Measurements from ENCODE around the gene FAM151A.

DNA sequence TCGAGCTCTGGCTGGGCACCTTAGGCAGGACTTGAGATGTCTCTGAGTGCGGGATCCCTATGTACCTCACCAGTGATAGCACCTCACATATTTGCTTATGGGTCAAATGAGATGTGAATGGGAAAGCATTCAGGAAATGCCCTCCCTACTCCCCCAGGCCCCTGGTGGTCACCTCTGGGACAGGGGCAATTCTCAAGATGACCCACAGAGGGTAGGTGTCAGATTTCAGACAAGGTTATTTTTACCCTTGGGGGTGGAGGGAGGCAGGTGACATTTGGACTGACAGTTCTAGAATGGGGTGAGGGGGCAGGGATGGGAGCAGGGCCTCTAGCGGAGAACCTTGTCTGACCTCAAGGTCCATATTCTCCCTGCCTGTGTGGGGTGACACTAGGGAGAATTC lies 48.2 kb downstream of the FAM151A start:
- TF ChIP-seq, protein P1, sequence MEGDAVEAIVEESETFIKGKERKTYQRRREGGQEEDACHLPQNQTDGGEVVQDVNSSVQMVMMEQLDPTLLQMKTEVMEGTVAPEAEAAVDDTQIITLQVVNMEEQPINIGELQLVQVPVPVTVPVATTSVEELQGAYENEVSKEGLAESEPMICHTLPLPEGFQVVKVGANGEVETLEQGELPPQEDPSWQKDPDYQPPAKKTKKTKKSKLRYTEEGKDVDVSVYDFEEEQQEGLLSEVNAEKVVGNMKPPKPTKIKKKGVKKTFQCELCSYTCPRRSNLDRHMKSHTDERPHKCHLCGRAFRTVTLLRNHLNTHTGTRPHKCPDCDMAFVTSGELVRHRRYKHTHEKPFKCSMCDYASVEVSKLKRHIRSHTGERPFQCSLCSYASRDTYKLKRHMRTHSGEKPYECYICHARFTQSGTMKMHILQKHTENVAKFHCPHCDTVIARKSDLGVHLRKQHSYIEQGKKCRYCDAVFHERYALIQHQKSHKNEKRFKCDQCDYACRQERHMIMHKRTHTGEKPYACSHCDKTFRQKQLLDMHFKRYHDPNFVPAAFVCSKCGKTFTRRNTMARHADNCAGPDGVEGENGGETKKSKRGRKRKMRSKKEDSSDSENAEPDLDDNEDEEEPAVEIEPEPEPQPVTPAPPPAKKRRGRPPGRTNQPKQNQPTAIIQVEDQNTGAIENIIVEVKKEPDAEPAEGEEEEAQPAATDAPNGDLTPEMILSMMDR (IDR thresholded peaks at IDR 0.05; ENCODE audit: poor library complexity, severe bottlenecking) = no peak
- TF ChIP-seq EZH2 (IDR thresholded peaks at IDR 0.05; ENCODE audit: borderline replicate concordance, insufficient read depth, low read length, poor library complexity, severe bottlenecking) (no peak), SMC3 (conservative IDR thresholded peaks at IDR 0.05; ENCODE audit: poor library complexity) (no peak), RAD21 (conservative IDR thresholded peaks at IDR 0.05) (no peak)
- TF ChIP-seq, protein P2, sequence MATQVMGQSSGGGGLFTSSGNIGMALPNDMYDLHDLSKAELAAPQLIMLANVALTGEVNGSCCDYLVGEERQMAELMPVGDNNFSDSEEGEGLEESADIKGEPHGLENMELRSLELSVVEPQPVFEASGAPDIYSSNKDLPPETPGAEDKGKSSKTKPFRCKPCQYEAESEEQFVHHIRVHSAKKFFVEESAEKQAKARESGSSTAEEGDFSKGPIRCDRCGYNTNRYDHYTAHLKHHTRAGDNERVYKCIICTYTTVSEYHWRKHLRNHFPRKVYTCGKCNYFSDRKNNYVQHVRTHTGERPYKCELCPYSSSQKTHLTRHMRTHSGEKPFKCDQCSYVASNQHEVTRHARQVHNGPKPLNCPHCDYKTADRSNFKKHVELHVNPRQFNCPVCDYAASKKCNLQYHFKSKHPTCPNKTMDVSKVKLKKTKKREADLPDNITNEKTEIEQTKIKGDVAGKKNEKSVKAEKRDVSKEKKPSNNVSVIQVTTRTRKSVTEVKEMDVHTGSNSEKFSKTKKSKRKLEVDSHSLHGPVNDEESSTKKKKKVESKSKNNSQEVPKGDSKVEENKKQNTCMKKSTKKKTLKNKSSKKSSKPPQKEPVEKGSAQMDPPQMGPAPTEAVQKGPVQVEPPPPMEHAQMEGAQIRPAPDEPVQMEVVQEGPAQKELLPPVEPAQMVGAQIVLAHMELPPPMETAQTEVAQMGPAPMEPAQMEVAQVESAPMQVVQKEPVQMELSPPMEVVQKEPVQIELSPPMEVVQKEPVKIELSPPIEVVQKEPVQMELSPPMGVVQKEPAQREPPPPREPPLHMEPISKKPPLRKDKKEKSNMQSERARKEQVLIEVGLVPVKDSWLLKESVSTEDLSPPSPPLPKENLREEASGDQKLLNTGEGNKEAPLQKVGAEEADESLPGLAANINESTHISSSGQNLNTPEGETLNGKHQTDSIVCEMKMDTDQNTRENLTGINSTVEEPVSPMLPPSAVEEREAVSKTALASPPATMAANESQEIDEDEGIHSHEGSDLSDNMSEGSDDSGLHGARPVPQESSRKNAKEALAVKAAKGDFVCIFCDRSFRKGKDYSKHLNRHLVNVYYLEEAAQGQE (IDR thresholded peaks at IDR 0.05; ENCODE audit: borderline replicate concordance) = no peak
